Measurements from ENCODE around the gene MEX3D. TPM values are rescaled to one million over a fixed set of nuclear protein-coding genes. Genes with fewer than 3 reads are reported as not detected.

Gene MEX3D
- total RNA-seq, 1 experiment from 2014 or later, result 55.6 TPM

GRCh38 chr19:1576242-1577089 is 8.3 kb upstream of the MEX3D start:
- DNase-seq, result no peak
- Histone ChIP-seq H2AFZ (no peak overlapping the region), H3K27me3 (ENCODE audit: insufficient read depth, low read depth) (no peaks in the 10 kb centered on the region), H3K4me2 (no peak overlapping the region), H3K9me3 (ENCODE audit: insufficient read depth, low read depth) (no peaks in the 10 kb centered on the region), H3K36me3 (ENCODE audit: low read depth) (no peaks in the 10 kb centered on the region), H3F3A (ENCODE audit: insufficient read depth, low read depth) (no peaks in the 10 kb centered on the region), H3K4me3 (no peak overlapping the region), H3K27ac (no peak overlapping the region), H3K79me2 (ENCODE audit: low read depth) (no peaks in the 10 kb centered on the region), H3K9me2 (ENCODE audit: insufficient read depth) (no peaks in the 10 kb centered on the region), H3K4me1 (replicated peaks; ENCODE audit: insufficient read depth) (no peaks in the 10 kb centered on the region), H4K20me1 (ENCODE audit: insufficient read depth) (no peaks in the 10 kb centered on the region)
- ChIA-PET CTCF (interaction anchor here (0.5 kb wide), 1 partner anchor 35 kb away, joined by 6 read pairs; no protein-coding TSS in a partner anchor), POLR2A (ENCODE audit: unreplicated experiment) (no interaction called here)
- intact Hi-C loops (cut with micrococcal nuclease; ENCODE audit: unreplicated experiment), result no loop called here
- TF ChIP-seq, protein P1, sequence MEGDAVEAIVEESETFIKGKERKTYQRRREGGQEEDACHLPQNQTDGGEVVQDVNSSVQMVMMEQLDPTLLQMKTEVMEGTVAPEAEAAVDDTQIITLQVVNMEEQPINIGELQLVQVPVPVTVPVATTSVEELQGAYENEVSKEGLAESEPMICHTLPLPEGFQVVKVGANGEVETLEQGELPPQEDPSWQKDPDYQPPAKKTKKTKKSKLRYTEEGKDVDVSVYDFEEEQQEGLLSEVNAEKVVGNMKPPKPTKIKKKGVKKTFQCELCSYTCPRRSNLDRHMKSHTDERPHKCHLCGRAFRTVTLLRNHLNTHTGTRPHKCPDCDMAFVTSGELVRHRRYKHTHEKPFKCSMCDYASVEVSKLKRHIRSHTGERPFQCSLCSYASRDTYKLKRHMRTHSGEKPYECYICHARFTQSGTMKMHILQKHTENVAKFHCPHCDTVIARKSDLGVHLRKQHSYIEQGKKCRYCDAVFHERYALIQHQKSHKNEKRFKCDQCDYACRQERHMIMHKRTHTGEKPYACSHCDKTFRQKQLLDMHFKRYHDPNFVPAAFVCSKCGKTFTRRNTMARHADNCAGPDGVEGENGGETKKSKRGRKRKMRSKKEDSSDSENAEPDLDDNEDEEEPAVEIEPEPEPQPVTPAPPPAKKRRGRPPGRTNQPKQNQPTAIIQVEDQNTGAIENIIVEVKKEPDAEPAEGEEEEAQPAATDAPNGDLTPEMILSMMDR (conservative IDR thresholded peaks at IDR 0.05), result no peak
- no peak for TF ChIP-seq EZH2 (IDR thresholded peaks at IDR 0.05; ENCODE audit: low read depth)
- BruUV-seq (replicated peaks), result TSS peak; percentile 10

- TF ChIP-seq, protein P1 (conservative IDR thresholded peaks at IDR 0.05), result no peak
- TF ChIP-seq EZH2 (IDR thresholded peaks at IDR 0.05; ENCODE audit: low read depth), result no peak
- ChIA-PET POLR2A (ENCODE audit: unreplicated experiment) (no interaction called here), CTCF (no interaction called here)
- Histone ChIP-seq H3K79me2 (ENCODE audit: low read depth) (no peaks in the 10 kb centered on the region), H3F3A (ENCODE audit: insufficient read depth, low read depth) (no peaks in the 10 kb centered on the region), H3K27ac (no peak overlapping the region), H4K20me1 (ENCODE audit: insufficient read depth) (no peaks in the 10 kb centered on the region), H3K4me1 (replicated peaks; ENCODE audit: insufficient read depth) (no peaks in the 10 kb centered on the region), H3K4me3 (no peak overlapping the region), H2AFZ (no peak overlapping the region), H3K9me3 (ENCODE audit: insufficient read depth, low read depth) (no peaks in the 10 kb centered on the region), H3K27me3 (ENCODE audit: insufficient read depth, low read depth) (no peaks in the 10 kb centered on the region), H3K4me2 (no peak overlapping the region), H3K9me2 (ENCODE audit: insufficient read depth) (no peaks in the 10 kb centered on the region), H3K36me3 (ENCODE audit: low read depth) (no peaks in the 10 kb centered on the region)
- DNase-seq, result no peak
- intact Hi-C loops (cut with micrococcal nuclease; ENCODE audit: unreplicated experiment), result no loop called here
- BruUV-seq (replicated peaks), result no TSS peak
Measured at GRCh38 chr19:1575323-1576241, 7.5 kb upstream of the MEX3D start.

GRCh38 chr19:1574354-1575136 is 6.4 kb upstream of the MEX3D start:
- Histone ChIP-seq H3K79me2 (ENCODE audit: low read depth) (no peaks in the 10 kb centered on the region), H2AFZ (no peak overlapping the region), H3K4me1 (replicated peaks; ENCODE audit: insufficient read depth) (no peaks in the 10 kb centered on the region), H3K4me2 (no peak overlapping the region), H3K27ac (no peak overlapping the region), H3K9me3 (ENCODE audit: insufficient read depth, low read depth) (no peaks in the 10 kb centered on the region), H3K9me2 (ENCODE audit: insufficient read depth) (no peaks in the 10 kb centered on the region), H3K27me3 (ENCODE audit: insufficient read depth, low read depth) (no peaks in the 10 kb centered on the region), H3F3A (ENCODE audit: insufficient read depth, low read depth) (peaks cover 5% of the 10 kb centered on the region; the same call in 1 of the 2 replicates), H3K36me3 (ENCODE audit: low read depth) (no peaks in the 10 kb centered on the region), H4K20me1 (ENCODE audit: insufficient read depth) (no peaks in the 10 kb centered on the region), H3K4me3 (no peak overlapping the region)
- ChIA-PET CTCF (no interaction called here), POLR2A (ENCODE audit: unreplicated experiment) (no interaction called here)
- TF ChIP-seq EZH2 (IDR thresholded peaks at IDR 0.05; ENCODE audit: low read depth), result no peak
- TF ChIP-seq, protein P1 (conservative IDR thresholded peaks at IDR 0.05), result no peak
- intact Hi-C loops (cut with micrococcal nuclease; ENCODE audit: unreplicated experiment), result no loop called here
- BruUV-seq (replicated peaks), result no TSS peak
- DNase-seq, result no peak

All from PC-9 (cell line).